Colonic mucosa (tissue), 4 donors: ENCODE measurements around the gene DNASE1. TPM values are rescaled to one million over a fixed set of nuclear protein-coding genes. Genes with fewer than 3 reads are reported as not detected.

Experiments used
- DNase-seq: peaks from one replicate; pipeline ENCODE4 v3.0.0-alpha.2; 2020
- H3K27ac ChIP-seq: fragments of 200-600 bp; one replicate; pipeline ENCODE4 v1.8.0; 2021
- H3K27me3 ChIP-seq: fragments of 200-600 bp; one replicate; pipeline ENCODE4 v1.8.0; 2021
- H3K36me3 ChIP-seq: fragments of 200-600 bp; one replicate; pipeline ENCODE4 v1.8.0; 2021
- H3K4me1 ChIP-seq: fragments of 200-600 bp; one replicate; pipeline ENCODE4 v1.8.0; 2021; ENCODE audit warnings: mild to moderate bottlenecking
- H3K4me3 ChIP-seq: fragments of 200-600 bp; one replicate; pipeline ENCODE4 v1.8.0; 2021
- H3K9ac ChIP-seq, 2 donors: one replicate each; pipeline ENCODE4 v1.7.0; 2013; ENCODE audit warnings: control low read depth in 2 of 2, low read depth in 2 of 2, low read length in 2 of 2
- H3K9me3 ChIP-seq: fragments of 200-600 bp; one replicate; pipeline ENCODE4 v1.8.0; 2021
- CTCF ChIP-seq: fragments of 200-600 bp; IDR thresholded peaks from one replicate; pipeline ENCODE4 v1.8.0; 2022; ENCODE audit warnings: antibody characterized with exemption, mild to moderate bottlenecking
- intact Hi-C: fragments of 100-400 bp; cut with DNase I; formaldehyde crosslinking; loops from one replicate; pipeline ENCODE4 v1.14.1; 2022
- total RNA-seq, 2 donors: library from RNA; stranded (reverse); fragmentation: NEBNext Ultra II Directional in 1 of 2; extraction: Animal tissue kit (Norgen Biotek cat#: 25700) in 1 of 2; gene quantifications; one replicate each; pipeline ENCODE4 v1.2.1, GENCODE V29; 2021
- donor health status: healthy.
- donor health status: DM: no; HTN: no; CAD: no.
- donor health status: DM: no; HTN: no; CAD: no.

Gene DNASE1
- total RNA-seq, 2 donors from 2014 or later, result 10.4 to 22.2 TPM

GRCh38 chr16:3673201-3673600 is 18.7 kb downstream of the DNASE1 start:
- no peaks in the 10 kb centered on the region for H3K36me3 ChIP-seq
- TF ChIP-seq CTCF, result no peak
- no peak overlapping the region for H3K9ac ChIP-seq
- H3K27ac ChIP-seq, result no peak overlapping the region
- no peaks in the 10 kb centered on the region for H3K27me3 ChIP-seq
- no peaks in the 10 kb centered on the region for H3K4me1 ChIP-seq
- no peak for DNase-seq
- no peaks in the 10 kb centered on the region for H3K9me3 ChIP-seq
- H3K4me3 ChIP-seq, result no peak overlapping the region
- intact Hi-C loops, result no loop called here

GRCh38 chr16:3673676-3674377 is 19.3 kb downstream of the DNASE1 start:
- Histone ChIP-seq H3K4me1 (no peaks in the 10 kb centered on the region), H3K27ac (no peak overlapping the region), H3K9me3 (no peaks in the 10 kb centered on the region), H3K4me3 (no peak overlapping the region), H3K36me3 (no peaks in the 10 kb centered on the region), H3K27me3 (no peaks in the 10 kb centered on the region), H3K9ac (no peak overlapping the region)
- no peak for TF ChIP-seq CTCF
- intact Hi-C loops, result no loop called here
- DNase-seq, result no peak

GRCh38 chr16:3674513-3675295 is 20.2 kb downstream of the DNASE1 start:
- H3K9me3 ChIP-seq, result no peaks in the 10 kb centered on the region
- DNase-seq, result no peak
- TF ChIP-seq CTCF, result no peak
- H3K9ac ChIP-seq, result no peak overlapping the region
- no peaks in the 10 kb centered on the region for H3K27me3 ChIP-seq
- H3K4me3 ChIP-seq, result no peak overlapping the region
- intact Hi-C loops, result no loop called here
- H3K4me1 ChIP-seq, result no peaks in the 10 kb centered on the region
- no peaks in the 10 kb centered on the region for H3K36me3 ChIP-seq
- no peak overlapping the region for H3K27ac ChIP-seq

- intact Hi-C loops, result no loop called here
- no peaks in the 10 kb centered on the region for H3K27me3 ChIP-seq
- no peaks in the 10 kb centered on the region for H3K9me3 ChIP-seq
- no peak overlapping the region for H3K27ac ChIP-seq
- no peak for TF ChIP-seq CTCF
- H3K9ac ChIP-seq, result no peak overlapping the region
- H3K4me1 ChIP-seq, result no peaks in the 10 kb centered on the region
- H3K4me3 ChIP-seq, result no peak overlapping the region
- DNase-seq, result no peak
- no peaks in the 10 kb centered on the region for H3K36me3 ChIP-seq
These were observed 21.2 kb downstream of the DNASE1 start for GRCh38 chr16:3675601-3676130.

- TF ChIP-seq CTCF, result no peak
- Histone ChIP-seq H3K9ac (no peak overlapping the region), H3K4me3 (no peak overlapping the region), H3K27ac (no peak overlapping the region), H3K4me1 (no peaks in the 10 kb centered on the region), H3K36me3 (peaks cover 3% of the 10 kb centered on the region), H3K9me3 (no peaks in the 10 kb centered on the region), H3K27me3 (no peaks in the 10 kb centered on the region)
- intact Hi-C loops, result no loop called here
- no peak for DNase-seq
These were observed 23.5 kb downstream of the DNASE1 start for GRCh38 chr16:3677994-3678393.
